Measurements from ENCODE around the gene BCL3.

The BCL3 gene

DNA sequence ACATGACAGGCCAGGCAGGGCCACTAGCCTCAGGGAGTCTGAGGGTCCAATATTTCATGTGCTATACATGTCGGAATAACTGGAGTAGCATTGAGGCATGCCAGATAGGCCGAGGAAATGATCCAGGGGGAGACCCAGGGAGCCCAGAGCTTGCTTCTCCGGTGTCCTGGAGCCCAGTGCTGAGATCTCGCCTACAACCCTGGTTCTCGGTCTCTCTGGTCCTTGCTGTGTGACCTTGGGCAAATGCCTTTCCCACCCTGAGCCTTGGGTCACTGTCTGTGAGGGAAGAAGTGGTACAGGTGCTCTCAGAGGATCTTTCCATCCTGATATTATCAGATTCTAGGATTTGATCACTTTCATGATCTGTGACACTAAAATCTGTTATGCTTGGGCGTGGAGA, 40.5 kb downstream of the BCL3 start:
- DNase-seq (ENCODE audit: low read depth), result no peak

DNA sequence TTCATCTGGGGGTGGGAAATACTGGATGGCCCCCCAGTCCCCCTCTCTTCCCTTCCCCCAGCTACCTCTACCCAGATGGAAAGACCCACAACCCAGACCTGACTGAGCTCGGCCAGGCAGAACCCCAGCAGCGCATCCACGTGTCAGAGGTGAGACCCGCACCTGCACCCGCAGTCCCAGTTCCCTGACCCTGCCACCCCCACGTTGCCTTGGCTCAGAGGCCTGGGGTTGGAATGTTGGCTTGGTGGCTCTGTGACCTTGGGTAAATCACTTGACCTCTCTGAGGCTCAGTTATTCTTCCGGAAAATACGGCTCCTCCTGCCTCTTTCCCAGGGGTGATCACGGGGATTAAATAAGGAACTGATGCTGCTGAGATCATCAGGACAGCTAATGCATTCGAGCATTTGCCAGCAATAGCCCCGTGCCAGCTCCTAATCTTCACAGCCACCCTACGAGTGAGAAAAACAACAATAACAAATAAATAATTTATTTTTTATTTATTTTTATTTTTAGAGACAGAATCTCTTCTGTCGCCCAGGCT, 41.5 kb downstream of the BCL3 start:
- no peak for DNase-seq (ENCODE audit: low read depth)

DNA sequence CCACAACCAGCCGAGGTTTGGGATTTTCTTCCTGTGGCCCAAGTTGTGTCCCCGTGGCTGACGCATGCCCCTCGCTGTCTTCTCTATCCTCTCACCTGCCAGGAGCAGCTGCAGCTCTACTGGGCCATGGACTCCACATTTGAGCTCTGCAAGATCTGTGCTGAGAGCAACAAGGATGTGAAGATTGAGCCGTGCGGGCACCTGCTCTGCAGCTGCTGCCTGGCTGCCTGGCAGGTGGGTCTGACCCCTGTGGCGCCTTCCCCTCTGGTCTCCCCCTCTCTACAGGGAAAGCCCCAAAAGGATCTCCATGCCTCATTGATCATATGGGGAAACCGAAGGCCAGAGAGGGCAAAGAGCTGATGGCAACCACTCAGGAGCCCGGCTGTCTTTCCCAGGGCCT, 43.8 kb downstream of the BCL3 start:
- no peak for DNase-seq (ENCODE audit: low read depth)

DNA sequence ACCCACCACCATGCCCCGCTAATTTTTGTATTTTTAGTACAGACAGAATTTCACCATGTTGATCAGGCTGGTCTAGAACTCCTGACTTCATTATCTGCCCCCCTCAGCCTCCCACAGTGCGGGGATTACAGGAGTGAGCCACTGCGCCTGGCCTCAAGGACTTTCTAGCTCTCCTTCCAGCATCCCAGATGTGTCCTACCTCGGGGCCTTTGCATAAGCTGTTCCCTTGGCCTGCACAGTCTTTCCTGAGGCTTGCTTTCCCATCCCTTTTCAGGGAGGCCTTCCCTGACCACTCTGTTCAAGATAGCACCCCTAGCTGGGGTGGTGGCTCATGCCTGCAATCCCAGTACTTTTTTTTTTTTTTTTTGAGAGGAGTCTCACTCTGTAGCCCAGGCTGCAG, 46.1 kb downstream of the BCL3 start:
- no peak for DNase-seq (ENCODE audit: low read depth)

DNA sequence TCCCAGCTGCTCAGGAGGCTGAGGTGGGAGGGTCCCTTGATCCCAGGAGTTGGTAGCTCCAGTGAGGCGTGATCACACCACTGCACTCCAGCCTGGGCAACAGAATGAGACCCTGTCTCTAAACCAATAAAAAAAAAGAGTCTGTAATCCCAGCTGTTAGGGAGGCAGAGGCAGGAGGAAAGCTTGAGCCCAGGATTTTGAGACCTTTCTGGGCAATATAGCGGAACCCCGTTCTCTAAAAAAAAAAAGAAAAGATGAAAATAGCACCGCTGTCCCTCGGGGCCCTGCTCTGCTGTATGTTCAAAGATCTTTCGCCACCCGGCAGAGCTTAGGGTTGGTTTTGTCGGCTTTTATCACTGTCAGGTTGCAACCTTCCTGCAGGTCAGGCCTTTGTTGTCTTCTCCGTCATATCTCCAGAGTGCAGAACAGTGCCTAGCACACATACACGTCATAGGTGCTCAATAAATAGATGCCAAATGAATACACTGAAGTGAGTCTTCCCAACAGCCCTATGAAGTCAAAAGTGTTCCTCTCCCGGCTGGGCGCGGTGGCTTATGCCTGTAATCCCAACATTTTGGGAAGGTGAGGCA, 47.0 kb downstream of the BCL3 start:
- no peak for DNase-seq (ENCODE audit: low read depth)

DNA sequence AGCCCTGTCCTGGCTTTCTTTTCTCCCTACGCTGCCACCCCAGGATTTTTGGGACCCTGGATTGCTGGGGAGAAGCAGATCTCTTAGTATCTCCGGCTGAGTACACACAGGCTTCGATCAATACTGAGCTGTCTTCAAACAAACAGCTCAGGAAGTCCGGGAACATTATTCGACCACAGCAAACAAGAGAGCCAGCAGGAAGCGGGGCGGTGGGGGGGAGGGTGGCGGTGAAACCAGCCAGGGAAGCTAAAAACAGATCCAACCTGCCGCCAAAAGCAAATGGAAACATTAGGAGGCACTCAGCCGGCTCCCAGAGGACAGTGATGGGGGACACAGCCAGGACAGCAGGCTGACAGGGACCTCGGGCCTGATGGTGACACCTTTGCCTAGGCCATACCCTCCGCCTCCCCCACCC, 48.2 kb downstream of the BCL3 start:
- DNase-seq (ENCODE audit: low read depth), result no peak

DNA sequence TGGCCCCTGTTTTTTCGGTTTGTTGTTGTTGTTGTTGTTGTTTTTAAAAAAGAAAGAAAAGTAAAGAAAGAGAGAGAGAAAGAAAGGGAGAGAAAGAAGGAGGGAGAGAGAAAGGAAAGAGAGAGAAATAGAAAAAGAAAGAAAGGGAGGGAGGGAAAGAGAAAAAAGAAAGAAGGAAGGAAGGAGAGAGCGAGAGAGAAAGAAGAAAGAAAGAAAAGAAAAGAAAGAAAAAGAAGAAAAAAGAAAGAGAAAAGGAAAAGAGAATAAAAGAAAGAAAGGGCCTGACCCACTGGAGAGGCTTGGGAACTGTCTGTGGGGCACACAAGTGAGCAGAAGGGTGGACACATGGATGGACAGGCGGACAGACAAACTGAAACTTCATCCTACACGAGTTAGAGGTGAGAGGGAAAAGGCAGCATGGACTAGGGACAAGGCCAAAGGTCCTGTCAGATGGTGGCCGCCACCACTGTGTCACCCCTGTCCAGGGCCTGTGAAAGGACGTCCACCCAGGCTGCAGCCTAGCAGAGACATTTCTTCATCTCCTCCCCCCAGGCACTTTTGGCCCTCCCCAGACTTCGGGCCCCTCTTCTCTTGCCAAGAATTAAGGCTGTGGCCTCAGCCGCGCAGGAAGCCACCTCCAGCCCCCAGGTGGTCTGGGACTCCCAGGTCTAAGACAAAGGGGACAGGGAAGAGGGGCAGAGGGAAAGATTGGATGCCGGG, 51.3 kb downstream of the BCL3 start:
- no peak for DNase-seq (ENCODE audit: low read depth)

DNA sequence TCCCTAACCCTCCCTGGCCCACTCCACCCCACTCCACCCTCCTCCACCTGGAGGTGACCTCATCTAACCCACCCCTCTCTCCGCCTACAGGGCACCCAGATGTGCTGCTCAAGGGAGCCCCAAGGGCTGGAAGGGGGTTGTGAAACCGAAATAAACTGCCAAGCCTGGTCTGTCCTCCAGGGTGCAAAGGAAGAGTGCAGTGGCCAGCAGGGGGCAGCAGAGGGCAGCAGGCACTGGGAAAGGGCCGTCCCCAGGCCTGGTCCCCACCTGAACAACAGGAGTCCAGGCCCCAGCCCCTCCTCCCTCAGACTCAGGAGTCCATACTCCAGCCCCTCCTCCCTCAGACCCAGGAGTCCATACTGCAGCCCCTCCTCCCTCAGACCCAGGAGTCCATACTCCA, 52.0 kb downstream of the BCL3 start:
- DNase-seq (ENCODE audit: low read depth), result peak; percentile 70

DNA sequence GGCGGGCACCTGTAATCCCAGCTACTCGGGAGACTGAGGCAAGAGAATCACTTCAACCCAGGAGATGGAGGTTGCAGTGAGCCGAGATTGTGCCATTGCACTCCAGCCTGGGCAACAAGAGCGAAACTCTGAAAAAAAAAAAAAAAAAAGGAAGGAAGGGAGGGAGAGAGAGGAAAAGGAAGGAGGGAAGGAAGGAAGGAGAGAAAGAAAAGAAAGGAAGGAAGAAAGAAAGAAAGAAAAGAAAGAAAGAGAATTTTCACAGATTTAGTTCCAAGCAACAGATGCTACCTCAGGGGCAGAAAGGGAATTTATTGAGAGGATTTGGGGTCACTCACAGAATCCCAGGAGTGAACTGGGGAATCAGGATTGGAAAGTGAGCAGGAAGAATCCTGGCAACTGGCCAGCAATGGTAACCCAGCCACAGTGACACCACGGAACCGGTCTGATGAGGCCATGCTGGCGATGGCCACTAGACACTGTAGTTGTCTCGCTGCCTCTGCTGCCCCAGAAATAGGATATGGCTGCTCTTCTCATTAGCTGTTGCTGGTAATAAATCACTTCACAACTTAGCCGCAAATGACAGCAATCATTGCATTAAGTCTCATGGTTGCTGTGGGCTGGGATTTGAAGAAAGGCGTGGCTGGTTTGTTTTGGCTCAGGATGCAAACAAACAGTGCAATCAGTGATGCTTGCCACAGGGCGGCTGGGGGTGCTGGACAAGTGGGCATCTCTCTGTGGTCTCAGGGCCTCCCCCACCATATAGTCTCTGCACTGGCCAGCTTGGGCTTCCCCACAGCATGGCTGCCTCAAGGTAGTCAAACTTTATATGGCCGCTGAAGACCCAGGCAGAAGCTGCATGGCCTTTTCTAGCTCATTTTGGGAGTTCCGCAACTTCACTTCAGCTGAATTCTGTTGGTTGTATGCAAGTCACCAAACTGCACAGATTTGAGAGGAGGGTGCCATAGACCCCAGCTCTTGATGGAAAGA, 55.2 kb downstream of the BCL3 start:
- no peak for DNase-seq (ENCODE audit: low read depth)

DNA sequence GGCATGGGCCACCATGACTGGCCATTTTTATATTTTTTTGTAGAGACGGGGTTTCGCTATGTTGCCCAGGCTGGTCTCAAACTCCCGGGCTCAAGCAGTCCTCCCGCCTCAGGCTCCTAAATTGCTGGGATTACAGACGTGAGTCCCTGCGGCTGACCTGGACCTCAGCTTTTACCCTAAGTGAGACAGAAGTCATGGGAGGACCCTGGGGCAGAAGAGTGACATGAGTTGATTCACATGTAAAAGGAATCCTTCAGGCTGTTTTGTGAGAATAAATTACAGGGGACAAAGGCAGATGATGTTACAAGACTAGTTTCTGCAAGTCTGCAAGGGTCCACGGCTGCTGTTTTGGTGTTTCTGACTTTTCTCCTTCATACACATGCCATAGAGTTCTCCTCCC, 57.8 kb downstream of the BCL3 start:
- no peak for DNase-seq (ENCODE audit: low read depth)

DNA sequence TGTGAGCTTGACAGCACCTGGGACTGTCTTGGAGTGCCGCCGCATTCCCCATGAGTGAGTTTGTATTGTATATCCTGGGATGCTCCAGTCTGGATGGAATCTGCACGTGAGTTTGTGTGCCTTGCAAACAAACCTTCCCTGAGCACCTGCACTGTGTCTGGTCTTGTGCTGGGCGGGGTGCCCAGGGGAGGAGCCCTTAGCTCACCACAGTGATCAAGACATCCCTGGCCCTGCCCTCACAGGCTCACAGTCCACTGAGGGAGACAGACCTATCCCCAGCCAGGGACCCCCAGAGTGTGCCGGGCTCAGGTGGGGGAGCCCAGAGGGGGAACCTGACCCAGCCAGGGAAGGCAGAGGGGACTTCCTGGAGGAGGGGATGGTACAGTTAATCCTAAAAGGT, 58.7 kb downstream of the BCL3 start:
- no peak for DNase-seq (ENCODE audit: low read depth)

DNA sequence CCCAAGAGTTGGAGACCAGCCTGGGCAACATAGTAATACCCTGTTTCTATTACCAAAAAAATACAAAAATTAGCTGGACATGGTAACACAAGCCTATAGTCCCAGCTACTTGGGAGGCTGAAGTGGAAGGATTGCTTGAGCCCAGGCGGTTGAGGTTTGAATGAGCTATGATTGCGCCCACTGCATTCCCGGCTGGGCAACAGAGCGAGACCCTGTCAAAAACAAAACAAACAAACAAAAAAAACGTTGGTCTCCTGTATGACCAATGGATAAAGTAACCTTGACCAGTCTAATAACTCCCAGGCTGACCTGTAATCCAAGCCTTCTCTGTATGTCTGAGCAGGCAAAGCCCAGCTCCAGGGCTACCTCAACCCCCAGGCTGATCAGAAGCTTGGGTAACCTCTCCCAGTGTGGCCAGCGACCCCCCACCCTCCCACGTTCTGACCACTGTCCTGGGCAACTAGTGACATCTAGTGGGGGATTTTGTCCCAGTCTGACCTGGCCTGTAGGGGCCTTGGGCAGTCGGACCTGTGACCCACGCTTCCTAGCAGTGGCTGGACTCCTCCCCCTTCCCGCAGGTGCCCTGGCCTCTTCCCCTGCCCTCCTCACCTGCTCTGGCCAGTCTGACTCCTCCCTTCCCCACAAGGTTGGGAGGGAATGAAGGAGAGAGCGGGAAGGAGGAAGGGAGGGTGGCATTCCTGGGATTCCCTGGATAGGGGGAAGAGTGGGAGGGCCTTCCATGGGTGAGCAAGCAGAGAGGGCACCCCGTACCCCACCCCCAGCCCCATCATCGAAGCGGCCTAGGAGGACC, 59.3 kb downstream of the BCL3 start:
- DNase-seq (ENCODE audit: low read depth), result peak; percentile 56

DNA sequence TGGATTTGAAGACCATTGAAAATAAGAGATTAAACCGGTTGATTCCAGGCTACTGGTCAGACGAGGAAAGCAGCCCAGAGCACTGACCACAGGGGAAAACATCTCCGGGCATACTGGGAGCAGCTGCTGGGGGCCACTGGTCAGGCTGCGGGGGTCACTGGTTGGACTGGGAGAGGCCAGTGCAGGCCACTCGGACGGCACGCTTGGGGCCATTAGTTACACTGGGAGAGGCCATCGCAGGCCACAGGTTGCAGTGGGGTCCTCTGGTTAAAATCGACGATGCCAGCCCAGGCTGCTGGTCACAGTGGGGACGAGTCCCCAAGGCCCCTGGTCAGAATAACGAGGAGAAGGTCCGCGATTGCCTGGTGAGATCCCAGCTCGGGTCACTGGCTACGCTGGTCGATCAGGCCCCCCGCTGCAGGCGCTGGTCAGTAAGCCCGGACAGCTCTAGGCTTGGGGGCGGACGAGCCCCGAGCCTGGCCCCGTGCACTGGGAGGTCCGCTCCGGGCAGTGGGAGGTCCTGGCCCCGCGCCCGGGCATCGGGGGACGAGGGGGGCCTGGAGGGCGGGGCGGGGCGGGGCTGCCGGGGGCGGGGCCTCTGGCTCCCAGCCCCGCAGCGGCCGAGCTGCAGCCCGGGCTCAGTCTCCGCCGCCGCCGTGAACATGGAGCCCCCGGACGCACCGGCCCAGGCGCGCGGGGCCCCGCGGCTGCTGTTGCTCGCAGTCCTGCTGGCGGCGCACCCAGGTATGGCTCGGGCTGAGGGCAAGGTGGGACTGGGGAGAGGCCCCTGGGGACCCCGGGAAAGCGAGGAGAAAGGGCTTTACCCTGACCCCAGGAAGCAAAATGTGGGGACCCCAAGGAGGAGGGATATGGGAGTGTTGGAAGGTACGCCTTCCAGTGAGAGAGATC, 60.2 kb downstream of the BCL3 start, which contains the start of gene BCAM:
Gene BCAM (plus strand): TSS at position 641 of the 909 bp plus-strand sequence. CDS start 22 bp downstream, at position 663.
- peak; percentile 20 for DNase-seq (ENCODE audit: low read depth)
